NCI-H2029 (cell line): ENCODE measurements around the gene SRCAP.
A peak's percentile ranks its signal among the peaks of the same experiment; 100 is the strongest.
"Not testable (repeated sequence)": the region's sequence is repeated elsewhere in the genome, so short reads cannot be mapped to it uniquely, and the experiment has no call there.

Source experiments
- DNase-seq: peaks from one replicate; lab custom pipeline; 2025; lab: John Stamatoyannopoulos, UW

SRCAP gene

GRCh38 chr16:30664616-30665109 is 34.3 kb upstream of the SRCAP start:
- no peak for DNase-seq

GRCh38 chr16:30665155-30665829 is 33.7 kb upstream of the SRCAP start:
- DNase-seq = no peak

- no peak for DNase-seq
Measured at GRCh38 chr16:30665830-30666190, 33.2 kb upstream of the SRCAP start.

- no peak for DNase-seq
Measured at GRCh38 chr16:30666681-30667080, 32.3 kb upstream of the SRCAP start.

- no peak for DNase-seq
Measured at GRCh38 chr16:30667361-30667905, 31.5 kb upstream of the SRCAP start.

- no peak for DNase-seq
Measured at GRCh38 chr16:30668393-30668792, 30.6 kb upstream of the SRCAP start.

- no peak for DNase-seq
Measured at GRCh38 chr16:30669026-30669902, 29.7 kb upstream of the SRCAP start.

- no peak for DNase-seq
Measured at GRCh38 chr16:30669903-30670824, 28.8 kb upstream of the SRCAP start.

- DNase-seq = no peak
Measured at GRCh38 chr16:30675143-30675542, 23.8 kb upstream of the SRCAP start.

GRCh38 chr16:30677931-30678585 is 20.9 kb upstream of the SRCAP start:
- DNase-seq = no peak

- DNase-seq = no peak
Measured at GRCh38 chr16:30678586-30678970, 20.4 kb upstream of the SRCAP start.

GRCh38 chr16:30680326-30680725 is 18.6 kb upstream of the SRCAP start:
- DNase-seq = no peak

GRCh38 chr16:30688701-30689100 is 10.3 kb upstream of the SRCAP start:
- DNase-seq = no peak

- no peak for DNase-seq
Measured at GRCh38 chr16:30691907-30692306, 7.1 kb upstream of the SRCAP start.

- DNase-seq = no peak
Measured at GRCh38 chr16:30692396-30693064, 6.4 kb upstream of the SRCAP start.

GRCh38 chr16:30694926-30695693 is 3.9 kb upstream of the SRCAP start:
- no peak for DNase-seq

- not testable (repeated sequence) for DNase-seq
Measured at GRCh38 chr16:30696646-30697045, 2.3 kb upstream of the SRCAP start.

- DNase-seq = peak; percentile 95
Measured at GRCh38 chr16:30697264-30698138, 1.5 kb upstream of the SRCAP start.
